HG03039 (cell line): ENCODE results near the gene MEGF11.

Source experiments
- ATAC-seq: cut with Tn5 transposase; IDR thresholded peaks from one replicate; pipeline ENCODE4 v1.9.1; 2021; ENCODE audit warnings: mild to moderate bottlenecking, moderate library complexity; ENCODE audit not compliant: unreplicated experiment

MEGF11 gene

GRCh38 chr15:66071921-66072295 lies 181.6 kb downstream of the MEGF11 start:
- ATAC-seq: no peak

GRCh38 chr15:66071160-66071920 lies 182.2 kb downstream of the MEGF11 start:
- no peak for ATAC-seq

- ATAC-seq: no peak
Observed at GRCh38 chr15:66070220-66070934, 183.2 kb downstream of the MEGF11 start.

- no peak for ATAC-seq
Observed at GRCh38 chr15:66069751-66070150, 183.8 kb downstream of the MEGF11 start.

GRCh38 chr15:66068801-66069200 lies 184.7 kb downstream of the MEGF11 start:
- ATAC-seq: no peak

- ATAC-seq: no peak
Observed at GRCh38 chr15:66067687-66068086, 185.9 kb downstream of the MEGF11 start.

GRCh38 chr15:66066481-66066880 lies 187.1 kb downstream of the MEGF11 start:
- ATAC-seq: no peak

- ATAC-seq: no peak
Observed at GRCh38 chr15:66066005-66066404, 187.5 kb downstream of the MEGF11 start.

- no peak for ATAC-seq
Observed at GRCh38 chr15:66065325-66065724, 188.2 kb downstream of the MEGF11 start.

- no peak for ATAC-seq
Observed at GRCh38 chr15:66063147-66063546, 190.4 kb downstream of the MEGF11 start.

GRCh38 chr15:66057089-66057488 lies 196.5 kb downstream of the MEGF11 start:
- ATAC-seq: no peak

- no peak for ATAC-seq
Observed at GRCh38 chr15:66053991-66054390, 199.6 kb downstream of the MEGF11 start.

- no peak for ATAC-seq
Observed at GRCh38 chr15:66051833-66052232, 201.7 kb downstream of the MEGF11 start.

- no peak for ATAC-seq
Observed at GRCh38 chr15:66050264-66050663, 203.3 kb downstream of the MEGF11 start.

- no peak for ATAC-seq
Observed at GRCh38 chr15:66049353-66049752, 204.2 kb downstream of the MEGF11 start.

- ATAC-seq: no peak
Observed at GRCh38 chr15:66047321-66048024, 206.1 kb downstream of the MEGF11 start.

GRCh38 chr15:66046751-66047150 lies 206.8 kb downstream of the MEGF11 start:
- ATAC-seq: no peak

GRCh38 chr15:66046326-66046725 lies 207.2 kb downstream of the MEGF11 start:
- no peak for ATAC-seq

- no peak for ATAC-seq
Observed at GRCh38 chr15:66045542-66045941, 208.0 kb downstream of the MEGF11 start.

GRCh38 chr15:66044837-66045236 lies 208.7 kb downstream of the MEGF11 start:
- no peak for ATAC-seq

GRCh38 chr15:66043264-66043663 lies 210.3 kb downstream of the MEGF11 start:
- ATAC-seq: no peak

GRCh38 chr15:66042624-66043023 lies 210.9 kb downstream of the MEGF11 start:
- no peak for ATAC-seq
